HG03039 (cell line): ENCODE measurements around the gene ANKRA2.

Source experiments
- ATAC-seq: cut with Tn5 transposase; IDR thresholded peaks from one replicate; pipeline ENCODE4 v1.9.1; 2021; ENCODE audit warnings: mild to moderate bottlenecking, moderate library complexity; ENCODE audit not compliant: unreplicated experiment

ANKRA2 gene

DNA sequence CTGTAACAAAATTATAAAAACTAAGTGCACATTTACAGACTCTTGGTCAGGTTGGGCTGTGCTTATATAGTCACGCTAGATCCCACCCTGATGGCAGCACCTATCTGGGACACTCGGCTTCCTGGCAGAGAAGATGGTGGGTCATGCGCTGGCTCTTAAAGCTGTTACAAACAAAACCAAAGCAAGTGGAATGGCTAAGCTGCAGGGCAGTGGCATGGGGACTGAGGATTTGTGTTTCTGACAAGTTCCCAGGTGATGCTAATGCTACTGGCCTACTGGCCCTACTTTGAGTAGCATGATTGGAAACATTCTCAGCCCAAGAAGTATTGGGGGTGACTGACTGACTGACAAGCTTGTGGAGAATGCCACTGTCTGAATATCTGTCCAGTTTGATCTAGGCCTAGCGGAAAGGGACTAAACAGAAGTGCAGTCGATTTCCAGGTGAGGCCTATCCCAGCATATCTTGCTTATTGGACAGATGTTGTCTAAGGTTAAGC lies 58.9 kb downstream of the ANKRA2 start:
- no peak for ATAC-seq
